GM12878 (cell line): ENCODE measurements around the gene ANXA3.
"Not testable (repeated sequence)": the region's sequence is repeated elsewhere in the genome, so short reads cannot be mapped to it uniquely, and the experiment has no call there.

Experiments
- CBFB ChIP-seq: IDR thresholded peaks from 2 replicates; pipeline ENCODE4 v1.6.1; 2016; ENCODE audit warnings: antibody characterized with exemption, low read depth
- CEBPZ ChIP-seq: fragments of 150-350 bp; IDR thresholded peaks from 2 replicates; pipeline ENCODE4 v1.6.1; 2016; ENCODE audit warnings: low read depth, low read length
- CTCF ChIP-seq, 3 experiments: IDR thresholded peaks in 2 of 3; conservative IDR thresholded peaks in 1 of 3; 2 replicates each; pipeline ENCODE4 v1.5.1; 2011; ENCODE audit warnings: low read depth in 3 of 3, low read length in 3 of 3, mild to moderate bottlenecking in 3 of 3, control low read depth in 2 of 3, moderate library complexity in 2 of 3, inconsistent platforms in 1 of 3, mixed read lengths in 1 of 3; ENCODE audit not compliant: control insufficient read depth in 2 of 3, insufficient read depth in 1 of 3; ENCODE audit errors: extremely low read depth in 1 of 3
- MYB ChIP-seq: fragments of 150-350 bp; IDR thresholded peaks from 2 replicates; pipeline ENCODE4 v1.6.1; 2014; ENCODE audit warnings: mild to moderate bottlenecking, low read depth, low read length, borderline replicate concordance
- POLR2AphosphoS5 ChIP-seq: IDR thresholded peaks from 2 replicates; pipeline ENCODE4 v1.6.1; 2011; ENCODE audit warnings: mild to moderate bottlenecking, low read length, inconsistent platforms
- REST ChIP-seq: IDR thresholded peaks from 2 replicates; pipeline ENCODE4 v1.6.1; 2012; ENCODE audit warnings: mild to moderate bottlenecking, low read depth, low read length
- SMC3 ChIP-seq: IDR thresholded peaks from 2 replicates; pipeline ENCODE4 v1.6.1; 2011; ENCODE audit warnings: low read length, improper control_type of control experiment, borderline replicate concordance
- SUZ12 ChIP-seq: fragments of 200-600 bp; sonication (generic); IDR thresholded peaks from one replicate; pipeline ENCODE4 v1.6.1; 2018; ENCODE audit warnings: antibody characterized with exemption, mild to moderate bottlenecking; ENCODE audit not compliant: unreplicated experiment
- TF ChIP-seq, protein P1 (sequence below): IDR thresholded peaks from 2 replicates; pipeline ENCODE4 v1.6.1; 2012; ENCODE audit warnings: low read depth, low read length, improper control_type of control experiment

- TF ChIP-seq REST; POLR2AphosphoS5; SUZ12; SMC3; CBFB; CTCF (IDR thresholded peaks at IDR 0.05 in 2 of 3, conservative IDR thresholded peaks at IDR 0.05 in 1 of 3; ENCODE audit: control insufficient read depth in 2 of 3, extremely low read depth in 1 of 3, insufficient read depth in 1 of 3, low read depth in 3 of 3, low read length in 3 of 3); MYB; CEBPZ: not testable (repeated sequence)
- TF ChIP-seq, protein P1, sequence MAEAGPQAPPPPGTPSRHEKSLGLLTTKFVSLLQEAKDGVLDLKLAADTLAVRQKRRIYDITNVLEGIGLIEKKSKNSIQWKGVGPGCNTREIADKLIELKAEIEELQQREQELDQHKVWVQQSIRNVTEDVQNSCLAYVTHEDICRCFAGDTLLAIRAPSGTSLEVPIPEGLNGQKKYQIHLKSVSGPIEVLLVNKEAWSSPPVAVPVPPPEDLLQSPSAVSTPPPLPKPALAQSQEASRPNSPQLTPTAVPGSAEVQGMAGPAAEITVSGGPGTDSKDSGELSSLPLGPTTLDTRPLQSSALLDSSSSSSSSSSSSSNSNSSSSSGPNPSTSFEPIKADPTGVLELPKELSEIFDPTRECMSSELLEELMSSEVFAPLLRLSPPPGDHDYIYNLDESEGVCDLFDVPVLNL = not testable (repeated sequence)
Observed at GRCh38 chr4:78547899-78548298, 3.7 kb upstream of the ANXA3 start.
